Hematopoietic multipotent progenitor cell treated with erythropoietin and hydrocortisone succinate and interleukin-3 and kit ligand, for 8 days (in vitro differentiated cells): Measurements from ENCODE around the gene ALDH1A3.

Experiments
- DNase-seq: peaks from one replicate; pipeline ENCODE4 v3.0.0-alpha.2; 2015

The ALDH1A3 gene

GRCh38 chr15:100926971-100927756 is 47.5 kb downstream of the ALDH1A3 start:
- DNase-seq, result no peak

GRCh38 chr15:100928632-100929280 is 49.1 kb downstream of the ALDH1A3 start:
- no peak for DNase-seq

GRCh38 chr15:100929641-100930042 is 50.0 kb downstream of the ALDH1A3 start:
- no peak for DNase-seq

DNA sequence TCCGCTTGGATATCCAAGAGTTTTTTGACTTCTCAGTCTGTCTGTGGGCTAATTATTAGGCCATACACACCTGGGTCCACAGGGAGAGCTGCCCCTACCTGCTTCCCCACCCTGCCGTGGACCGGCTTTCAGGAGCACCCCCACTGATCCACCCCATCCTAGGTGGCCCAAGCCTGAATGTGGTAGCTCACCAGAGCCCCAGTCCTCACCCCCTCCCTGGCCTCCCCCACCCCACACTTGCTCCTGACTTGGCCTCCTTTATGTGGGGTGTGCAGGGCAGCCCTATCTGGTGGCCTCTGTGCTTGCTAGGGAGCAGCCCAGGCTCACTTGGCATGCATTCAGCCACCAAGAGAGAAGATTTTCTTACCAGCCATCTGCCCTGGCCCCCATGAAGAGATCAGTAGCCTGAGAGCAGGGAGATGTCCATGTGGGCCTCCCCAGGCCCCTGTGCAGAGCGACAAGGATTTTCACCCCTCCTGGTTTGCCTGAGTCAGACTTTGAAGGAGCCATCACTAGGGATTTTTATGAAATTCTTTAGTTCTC is 50.7 kb downstream of the ALDH1A3 start:
- DNase-seq, result no peak

DNA sequence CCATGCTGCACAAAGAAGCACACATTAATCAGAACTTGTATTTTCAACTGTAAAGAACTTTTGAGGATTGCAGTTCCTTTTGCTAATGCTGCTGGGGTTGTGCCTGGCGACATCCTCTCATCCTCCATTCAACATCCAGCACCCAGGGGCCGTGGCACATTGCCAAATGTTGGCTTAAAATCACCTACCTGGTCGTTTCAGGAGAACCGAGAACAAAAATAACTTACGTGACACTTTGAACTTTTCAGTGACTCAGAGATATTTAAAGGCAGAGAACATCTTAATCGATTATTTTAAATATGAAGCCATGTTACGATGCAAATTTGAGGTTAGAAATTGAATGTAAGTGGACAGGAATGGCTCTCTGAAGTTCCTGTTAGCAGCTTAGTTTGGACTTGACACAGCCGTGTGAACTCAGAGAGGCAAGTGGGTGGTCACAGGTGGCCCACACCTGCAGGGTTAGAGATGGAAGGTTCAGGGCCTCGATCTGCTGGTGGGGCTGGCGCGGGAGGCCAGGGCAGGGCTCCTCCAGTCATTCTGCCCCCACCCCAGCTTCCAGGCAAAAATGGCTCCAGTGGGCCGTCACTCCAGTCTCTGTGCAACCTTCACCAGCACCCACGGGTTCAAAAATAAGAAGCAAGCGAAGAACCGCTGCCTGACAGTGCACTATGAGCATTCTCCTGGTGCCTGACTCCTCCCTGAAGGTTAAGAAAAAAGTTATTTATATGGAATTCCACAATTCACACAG is 51.7 kb downstream of the ALDH1A3 start:
- no peak for DNase-seq

DNA sequence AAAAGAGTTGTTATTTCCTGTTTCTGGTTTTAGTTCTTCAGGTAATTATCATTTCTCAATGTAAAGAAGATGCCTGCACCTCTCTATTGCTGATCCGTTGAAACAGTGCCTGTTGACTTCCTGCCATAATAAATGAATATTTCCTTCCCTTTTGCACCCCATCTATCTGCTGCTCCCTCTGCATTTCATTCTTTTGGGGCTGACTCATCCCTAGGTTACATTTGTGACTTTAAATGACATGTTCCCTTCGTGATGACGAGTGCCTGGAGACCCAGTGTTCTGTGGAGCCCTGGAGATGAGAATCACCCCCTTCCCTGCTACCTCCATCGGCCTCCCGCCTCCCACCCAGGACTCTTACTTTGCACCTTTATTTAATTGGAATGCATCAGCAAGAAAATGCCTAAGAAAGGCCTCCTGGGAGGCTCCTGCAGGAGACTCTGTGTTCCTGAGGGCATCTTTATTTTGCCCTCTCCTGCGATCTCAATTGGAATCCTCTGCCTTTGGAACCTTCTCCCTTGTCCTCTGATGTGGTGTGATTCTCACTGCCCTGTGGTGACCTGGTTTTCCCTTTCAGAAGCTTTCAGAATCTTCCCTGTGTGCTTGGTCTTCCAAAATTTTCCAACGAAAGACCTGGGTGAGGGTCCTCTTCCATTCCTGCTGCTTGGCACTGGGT is 53.2 kb downstream of the ALDH1A3 start:
- no peak for DNase-seq

DNA sequence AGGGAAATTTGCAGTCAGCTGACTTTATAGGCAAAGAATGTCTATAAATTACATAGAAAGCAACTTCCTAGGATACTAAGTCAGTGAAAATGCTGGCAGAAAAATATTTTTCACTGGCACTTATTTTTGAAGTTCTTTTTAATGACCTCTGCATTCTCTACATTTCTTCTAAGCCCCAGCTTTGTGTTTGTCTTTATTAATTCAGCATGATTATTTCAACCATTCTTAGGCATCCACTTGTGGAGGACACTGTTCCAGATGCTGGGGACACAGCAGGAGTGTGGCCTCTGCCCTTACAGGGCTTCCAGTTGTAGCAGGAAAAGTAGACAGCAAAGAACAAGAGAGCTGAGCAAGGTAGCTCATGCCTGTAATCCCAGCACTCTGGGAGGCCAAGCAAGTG is 54.5 kb downstream of the ALDH1A3 start:
- DNase-seq, result no peak

- DNase-seq, result no peak
Measured at GRCh38 chr15:100934726-100935125, 55.1 kb downstream of the ALDH1A3 start.

GRCh38 chr15:100937171-100937570 is 57.5 kb downstream of the ALDH1A3 start:
- no peak for DNase-seq

DNA sequence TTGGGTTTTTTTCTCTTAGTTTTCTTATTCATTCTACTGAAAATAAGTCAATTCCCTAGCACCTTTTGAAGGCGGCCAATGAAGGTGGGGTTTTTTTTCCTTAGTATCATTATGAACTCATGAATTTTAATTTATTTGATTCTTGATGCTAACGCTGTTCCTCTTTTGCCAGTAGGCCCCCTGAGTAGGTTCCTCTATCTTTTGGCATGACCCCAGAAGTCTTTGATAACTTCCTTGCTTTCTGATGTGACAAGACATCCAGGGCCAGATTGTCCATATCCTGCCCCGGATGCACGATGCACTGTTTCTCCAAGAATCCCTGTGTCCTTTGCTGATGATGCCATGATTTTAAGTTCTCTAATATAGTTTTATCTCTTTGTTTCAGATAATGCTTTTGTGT is 60.2 kb downstream of the ALDH1A3 start:
- DNase-seq, result no peak

DNA sequence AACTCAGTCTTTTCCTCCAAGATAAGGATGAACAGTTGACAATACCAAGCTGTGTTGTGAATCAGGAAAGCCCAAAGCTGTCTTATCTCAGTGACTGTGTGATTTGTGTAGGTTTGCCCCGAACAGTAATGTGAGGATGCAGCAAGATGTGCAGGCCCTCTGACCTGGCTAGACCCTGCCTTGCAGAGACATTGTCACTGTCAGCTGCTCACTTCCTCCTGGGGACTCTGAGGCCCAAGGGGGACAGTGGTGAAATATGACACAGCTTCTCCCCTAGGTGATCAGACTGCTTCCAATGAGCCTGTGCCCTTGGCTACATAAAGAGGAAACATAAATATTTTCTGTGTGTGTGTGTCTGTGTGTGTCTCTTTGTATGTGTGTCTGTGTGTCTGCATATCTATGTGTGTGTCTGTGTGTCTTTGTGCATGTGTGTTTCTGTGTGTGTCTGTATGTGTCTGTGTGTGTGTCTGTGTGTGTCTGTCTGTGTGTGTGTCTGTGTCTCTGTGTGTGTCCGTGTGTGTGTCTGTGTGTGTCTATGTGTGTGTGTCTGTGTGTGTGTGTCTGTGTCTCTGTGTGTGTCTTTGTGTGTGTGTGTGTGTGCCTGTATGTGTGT is 61.2 kb downstream of the ALDH1A3 start:
- DNase-seq, result peak; percentile 22

GRCh38 chr15:100941536-100941935 is 61.9 kb downstream of the ALDH1A3 start:
- no peak for DNase-seq

DNA sequence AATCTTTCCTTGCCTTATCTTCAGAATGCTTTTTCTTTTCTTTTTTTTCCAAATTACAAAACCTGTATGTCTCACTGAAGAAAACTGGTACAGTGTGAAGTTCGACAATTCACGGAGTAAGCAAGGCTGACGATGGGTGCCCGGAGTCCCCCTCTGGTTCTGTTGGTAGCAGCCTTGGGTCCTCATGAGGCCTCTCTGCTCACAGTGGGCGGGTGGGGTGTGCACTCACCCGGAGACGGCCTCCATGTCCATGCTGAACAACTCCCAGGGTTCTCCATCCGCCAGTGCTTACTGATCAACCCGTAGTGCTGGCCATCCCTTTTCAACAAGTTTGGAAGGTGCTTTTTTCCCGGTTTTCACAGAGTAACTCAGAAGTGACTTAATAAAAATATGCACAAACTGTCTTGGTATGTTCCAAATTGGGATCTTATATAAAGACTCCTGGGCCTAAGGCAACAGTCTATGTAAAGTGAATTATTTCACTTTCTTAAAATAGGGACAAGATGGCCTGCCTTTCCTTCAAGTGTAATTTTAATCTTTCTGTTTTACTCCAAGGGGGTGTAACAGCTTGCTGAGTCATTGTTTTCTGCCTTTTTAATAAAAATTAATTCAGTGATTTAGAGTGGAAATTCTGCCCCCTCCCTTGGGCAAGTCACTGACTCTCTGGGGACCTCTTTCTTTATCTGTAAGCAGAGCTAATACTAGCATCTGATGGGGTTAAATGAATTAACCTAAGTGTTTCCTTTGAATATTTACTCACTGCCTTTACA is 63.2 kb downstream of the ALDH1A3 start:
- DNase-seq, result no peak

DNA sequence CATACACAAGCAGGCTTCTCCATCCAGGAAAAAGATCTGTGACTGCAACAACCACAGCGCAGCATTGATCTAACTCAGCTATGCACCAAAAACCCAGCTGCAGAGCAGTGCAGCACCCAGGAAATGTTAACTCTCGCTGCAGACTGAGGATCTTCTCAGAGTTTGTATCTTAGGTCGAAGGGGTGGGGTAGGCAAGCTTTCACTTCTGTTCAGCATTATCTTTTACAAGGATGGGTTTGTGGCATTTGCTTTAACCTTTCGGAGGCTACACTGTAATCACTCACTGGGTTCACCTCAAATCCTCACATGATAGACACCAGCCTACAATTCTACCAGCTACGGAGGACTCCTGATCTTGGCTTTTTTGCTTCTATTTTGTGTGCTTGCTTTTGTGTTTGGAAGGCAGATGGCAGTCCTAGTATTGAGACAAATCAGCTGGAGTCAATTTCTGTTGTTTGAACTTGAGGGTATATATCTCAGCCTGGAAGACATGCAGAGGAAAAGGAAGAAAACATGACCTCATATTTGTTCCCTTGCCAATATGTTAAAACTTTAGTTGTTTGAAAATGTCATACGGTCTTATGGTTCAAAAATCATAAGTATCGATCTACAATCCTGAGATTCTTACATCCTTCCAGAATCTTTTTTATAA is 64.7 kb downstream of the ALDH1A3 start:
- no peak for DNase-seq

- no peak for DNase-seq
Measured at GRCh38 chr15:100944986-100945385, 65.4 kb downstream of the ALDH1A3 start.

GRCh38 chr15:100947760-100948429 is 68.3 kb downstream of the ALDH1A3 start:
- no peak for DNase-seq

- DNase-seq, result no peak
Measured at GRCh38 chr15:100948430-100948762, 68.8 kb downstream of the ALDH1A3 start.

- no peak for DNase-seq
Measured at GRCh38 chr15:100949691-100950090, 70.1 kb downstream of the ALDH1A3 start.

DNA sequence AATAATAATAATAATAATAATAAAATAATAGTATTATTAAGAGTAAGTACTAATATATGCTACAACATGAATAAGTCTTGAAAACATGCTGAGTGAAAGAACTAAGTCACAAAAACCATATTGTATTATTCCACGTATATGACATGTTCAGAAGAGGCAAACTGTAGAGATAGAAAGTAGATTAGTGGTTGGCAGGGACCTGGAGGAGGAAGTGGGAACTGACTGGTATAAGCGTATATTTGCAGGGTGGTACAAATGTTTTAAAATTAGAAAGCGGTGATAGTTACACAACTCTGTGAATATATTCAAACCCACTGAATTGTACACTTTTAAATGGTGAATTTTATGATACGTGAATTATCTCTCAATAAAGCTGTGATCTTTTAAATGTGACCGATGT is 72.3 kb downstream of the ALDH1A3 start:
- no peak for DNase-seq

DNA sequence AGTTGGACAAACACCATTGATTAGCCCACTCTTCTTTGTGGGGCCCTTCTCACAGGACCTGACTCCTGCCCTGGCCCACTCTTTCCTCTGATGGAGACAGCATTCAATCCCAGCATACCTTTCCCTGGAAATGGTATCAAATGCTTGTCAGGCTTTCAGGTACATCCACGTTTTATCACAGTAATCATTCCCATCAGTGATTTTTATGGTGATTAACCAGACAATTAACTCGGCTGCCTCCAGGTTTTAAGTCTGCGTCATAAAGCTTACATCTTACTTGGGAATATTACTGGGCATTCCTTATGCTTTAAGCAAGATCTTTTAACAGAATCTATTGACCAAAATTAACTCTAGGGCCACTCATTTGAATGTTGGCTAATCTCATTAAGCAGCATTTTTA is 72.9 kb downstream of the ALDH1A3 start:
- DNase-seq, result no peak
